ENCODE results near the gene CHAT. TPM values are rescaled to one million over a fixed set of nuclear protein-coding genes. Genes with fewer than 3 reads are reported as not detected.

Gene CHAT
- total and polyA plus RNA-seq, 10 donors: not detected

DNA sequence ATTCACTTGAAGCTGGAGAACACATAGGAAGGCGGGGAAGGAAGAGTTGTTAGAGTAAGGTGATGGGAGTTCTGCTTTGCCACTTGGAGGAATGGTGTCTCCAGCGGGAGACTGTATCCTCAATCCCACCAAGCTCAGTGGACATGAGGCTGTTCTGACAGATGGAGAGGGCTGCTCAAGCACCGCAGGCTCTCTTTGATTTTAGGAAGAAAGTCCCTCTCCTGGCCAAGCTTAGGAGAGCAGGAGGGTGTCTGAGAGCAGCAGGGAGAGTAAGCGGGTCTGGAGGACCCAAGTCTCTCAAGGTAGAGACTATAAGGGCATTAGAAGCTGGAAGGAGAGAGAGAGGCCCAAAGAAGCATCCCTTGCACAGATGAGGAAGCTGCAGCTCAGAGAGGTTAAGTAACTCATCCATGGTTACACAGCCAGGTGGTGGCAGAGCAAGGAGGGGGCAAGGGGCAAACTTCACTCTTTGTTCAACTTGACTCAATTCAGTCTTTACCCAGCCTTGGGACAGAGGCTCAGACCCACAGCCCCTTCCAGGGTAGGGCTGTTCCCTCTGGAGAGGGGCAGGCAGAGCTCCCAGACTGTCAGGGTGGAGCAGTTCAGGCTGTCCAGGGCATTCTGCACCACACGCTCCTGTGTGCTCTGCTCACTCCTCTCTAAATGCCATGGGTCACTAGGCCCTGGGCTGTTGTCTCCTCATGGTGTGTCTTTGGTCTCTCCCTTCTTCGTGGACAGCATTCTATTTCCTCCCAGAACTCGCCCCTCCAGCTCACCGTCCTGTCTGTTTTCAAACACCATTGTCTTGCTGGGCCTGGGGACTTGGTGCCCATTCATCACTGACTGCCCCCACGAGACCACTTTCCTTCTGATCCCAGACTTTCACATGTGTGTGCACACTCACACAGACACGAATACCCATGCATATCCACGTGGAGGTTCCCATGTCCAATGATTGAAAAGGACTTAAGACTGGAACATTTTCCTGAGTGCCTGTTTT lies 8.9 kb downstream of the CHAT start:
- 67 to 70% (median 69%) methylated on average over 11 of the region's 11 CpGs for WGBS, 5 donors
- Histone ChIP-seq H3K4me3 (no peak overlapping the region), H3K9me3 (no peaks in the 10 kb centered on the region), H3K36me3 (no peaks in the 10 kb centered on the region), H3K27ac (no peak overlapping the region), H3K27me3 (replicated peaks in 1 of 7) (peaks cover 0 to 42% (median 5%) of the 10 kb centered on the region in 7 donors), H3K4me1 (no peaks in the 10 kb centered on the region)
- intact Hi-C loops (cut with DNase I; ENCODE audit: low total_unique reads): no loop called here
- peak; percentile 37 for DNase-seq
- TF ChIP-seq POLR2AphosphoS5 (IDR thresholded peaks at IDR 0.05) (no peak), POLR2A (IDR thresholded peaks at IDR 0.05) (no peak)

DNA sequence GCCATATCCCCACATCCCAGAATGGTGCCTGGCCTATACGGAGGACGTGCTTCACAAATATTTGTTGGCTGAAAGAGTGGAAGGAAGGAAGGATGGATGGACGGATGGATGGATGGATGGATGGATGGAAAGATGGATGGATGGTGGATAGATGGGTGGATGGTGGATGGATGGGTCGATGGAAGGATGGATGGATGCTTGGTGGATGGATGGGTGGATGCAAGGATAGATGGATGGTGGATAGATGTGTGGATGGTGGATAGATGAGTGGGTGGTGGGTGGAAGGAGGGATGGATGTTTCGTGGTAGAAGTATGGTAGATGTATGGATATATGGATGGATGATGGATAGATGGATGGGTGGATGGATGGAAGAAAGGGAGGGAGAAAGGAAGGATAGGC lies 10.8 kb downstream of the CHAT start:
- H3K36me3 ChIP-seq: no peaks in the 10 kb centered on the region
- H3K4me3 ChIP-seq: no peak overlapping the region
- H3K27ac ChIP-seq: no peak overlapping the region
- WGBS, 5 donors: 59 to 78% (median 66%) methylated on average over 5 of the region's 5 CpGs
- no peaks in the 10 kb centered on the region for H3K4me1 ChIP-seq
- no peak for TF ChIP-seq POLR2AphosphoS5 (IDR thresholded peaks at IDR 0.05)
- TF ChIP-seq POLR2A (IDR thresholded peaks at IDR 0.05): no peak
- TF ChIP-seq, protein P1, sequence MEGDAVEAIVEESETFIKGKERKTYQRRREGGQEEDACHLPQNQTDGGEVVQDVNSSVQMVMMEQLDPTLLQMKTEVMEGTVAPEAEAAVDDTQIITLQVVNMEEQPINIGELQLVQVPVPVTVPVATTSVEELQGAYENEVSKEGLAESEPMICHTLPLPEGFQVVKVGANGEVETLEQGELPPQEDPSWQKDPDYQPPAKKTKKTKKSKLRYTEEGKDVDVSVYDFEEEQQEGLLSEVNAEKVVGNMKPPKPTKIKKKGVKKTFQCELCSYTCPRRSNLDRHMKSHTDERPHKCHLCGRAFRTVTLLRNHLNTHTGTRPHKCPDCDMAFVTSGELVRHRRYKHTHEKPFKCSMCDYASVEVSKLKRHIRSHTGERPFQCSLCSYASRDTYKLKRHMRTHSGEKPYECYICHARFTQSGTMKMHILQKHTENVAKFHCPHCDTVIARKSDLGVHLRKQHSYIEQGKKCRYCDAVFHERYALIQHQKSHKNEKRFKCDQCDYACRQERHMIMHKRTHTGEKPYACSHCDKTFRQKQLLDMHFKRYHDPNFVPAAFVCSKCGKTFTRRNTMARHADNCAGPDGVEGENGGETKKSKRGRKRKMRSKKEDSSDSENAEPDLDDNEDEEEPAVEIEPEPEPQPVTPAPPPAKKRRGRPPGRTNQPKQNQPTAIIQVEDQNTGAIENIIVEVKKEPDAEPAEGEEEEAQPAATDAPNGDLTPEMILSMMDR (IDR thresholded peaks at IDR 0.05 in 8 of 11, conservative IDR thresholded peaks at IDR 0.05 in 3 of 11): no peak
- H3K27me3 ChIP-seq (replicated peaks in 1 of 7): peaks cover 0 to 23% (median 0%) of the 10 kb centered on the region in 7 donors
- H3K9me3 ChIP-seq: no peaks in the 10 kb centered on the region
- intact Hi-C loops (cut with DNase I; ENCODE audit: low total_unique reads): no loop called here
- no peak for DNase-seq

DNA sequence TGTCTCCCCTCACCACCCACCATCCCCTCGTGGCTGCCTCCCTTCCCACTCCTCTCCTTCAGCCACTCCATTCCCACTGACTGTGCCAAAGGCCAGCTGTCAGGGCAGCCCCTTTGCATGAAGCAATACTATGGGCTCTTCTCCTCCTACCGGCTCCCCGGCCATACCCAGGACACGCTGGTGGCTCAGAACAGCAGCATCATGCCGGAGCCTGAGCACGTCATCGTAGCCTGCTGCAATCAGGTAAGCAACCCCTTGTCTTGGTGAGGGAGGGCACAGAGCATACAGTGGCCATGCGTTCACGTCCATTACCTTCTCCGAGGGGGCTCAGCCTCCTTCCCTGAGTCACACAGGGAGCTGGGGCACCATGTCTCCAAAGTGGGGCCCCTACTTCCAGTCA lies 11.6 kb downstream of the CHAT start:
- Histone ChIP-seq H3K27ac (no peak overlapping the region), H3K27me3 (replicated peaks in 1 of 7) (peaks cover 0 to 15% (median 0%) of the 10 kb centered on the region in 7 donors), H3K4me1 (no peaks in the 10 kb centered on the region), H3K9me3 (no peaks in the 10 kb centered on the region), H3K36me3 (no peaks in the 10 kb centered on the region), H3K4me3 (no peak overlapping the region)
- WGBS, 5 donors: 82 to 93% (median 86%) methylated on average over 10 of the region's 10 CpGs
- intact Hi-C loops (cut with DNase I; ENCODE audit: low total_unique reads): no loop called here
- TF ChIP-seq POLR2A (IDR thresholded peaks at IDR 0.05) (no peak), POLR2AphosphoS5 (IDR thresholded peaks at IDR 0.05) (no peak)
- TF ChIP-seq, protein P1 (IDR thresholded peaks at IDR 0.05 in 8 of 11, conservative IDR thresholded peaks at IDR 0.05 in 3 of 11): no peak
- peak; percentile 60 for DNase-seq

DNA sequence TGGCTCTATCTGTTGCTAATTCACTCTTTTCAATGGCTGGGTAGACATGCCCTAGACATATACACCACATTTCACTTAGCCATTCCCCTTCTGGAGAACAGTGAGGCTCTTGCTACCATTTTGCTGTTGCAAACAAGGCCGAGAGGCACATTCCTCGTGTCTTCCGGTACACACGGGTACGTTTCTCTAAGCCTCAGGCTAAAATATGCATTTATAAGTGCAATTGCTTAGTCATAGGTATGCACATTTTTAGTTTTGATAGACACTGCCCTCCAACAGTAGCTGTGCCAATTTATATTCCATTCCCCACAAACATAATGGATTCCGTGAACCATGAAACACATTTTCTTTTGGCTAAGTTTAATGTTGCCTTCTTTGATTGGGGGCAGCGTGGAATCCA lies 13.2 kb downstream of the CHAT start:
- H3K36me3 ChIP-seq: no peaks in the 10 kb centered on the region
- intact Hi-C loops (cut with DNase I; ENCODE audit: low total_unique reads): no loop called here
- no peak overlapping the region for H3K27ac ChIP-seq
- peaks cover 0 to 5% (median 0%) of the 10 kb centered on the region in 7 donors for H3K27me3 ChIP-seq (replicated peaks in 1 of 7)
- no peaks in the 10 kb centered on the region for H3K4me1 ChIP-seq
- TF ChIP-seq POLR2AphosphoS5 (IDR thresholded peaks at IDR 0.05) (no peak), POLR2A (IDR thresholded peaks at IDR 0.05) (no peak)
- TF ChIP-seq, protein P1 (IDR thresholded peaks at IDR 0.05 in 8 of 11, conservative IDR thresholded peaks at IDR 0.05 in 3 of 11): no peak
- DNase-seq: no peak
- H3K4me3 ChIP-seq: no peak overlapping the region
- H3K9me3 ChIP-seq: no peaks in the 10 kb centered on the region
- 81 to 94% (median 92%) methylated on average over 7 of the region's 7 CpGs for WGBS, 5 donors

Measured in spleen (tissue), 11 donors.